ENCODE results near the gene HLCS. TPM values are rescaled to one million over a fixed set of nuclear protein-coding genes. Genes with fewer than 3 reads are reported as not detected.
"Not testable (repeated sequence)": the region's sequence is repeated elsewhere in the genome, so short reads cannot be mapped to it uniquely, and the experiment has no call there.

The HLCS gene
- 13.0 and 14.3 TPM in 2 replicates for total RNA-seq (2014; rRNA removed; shearing (Covaris generic))

DNA sequence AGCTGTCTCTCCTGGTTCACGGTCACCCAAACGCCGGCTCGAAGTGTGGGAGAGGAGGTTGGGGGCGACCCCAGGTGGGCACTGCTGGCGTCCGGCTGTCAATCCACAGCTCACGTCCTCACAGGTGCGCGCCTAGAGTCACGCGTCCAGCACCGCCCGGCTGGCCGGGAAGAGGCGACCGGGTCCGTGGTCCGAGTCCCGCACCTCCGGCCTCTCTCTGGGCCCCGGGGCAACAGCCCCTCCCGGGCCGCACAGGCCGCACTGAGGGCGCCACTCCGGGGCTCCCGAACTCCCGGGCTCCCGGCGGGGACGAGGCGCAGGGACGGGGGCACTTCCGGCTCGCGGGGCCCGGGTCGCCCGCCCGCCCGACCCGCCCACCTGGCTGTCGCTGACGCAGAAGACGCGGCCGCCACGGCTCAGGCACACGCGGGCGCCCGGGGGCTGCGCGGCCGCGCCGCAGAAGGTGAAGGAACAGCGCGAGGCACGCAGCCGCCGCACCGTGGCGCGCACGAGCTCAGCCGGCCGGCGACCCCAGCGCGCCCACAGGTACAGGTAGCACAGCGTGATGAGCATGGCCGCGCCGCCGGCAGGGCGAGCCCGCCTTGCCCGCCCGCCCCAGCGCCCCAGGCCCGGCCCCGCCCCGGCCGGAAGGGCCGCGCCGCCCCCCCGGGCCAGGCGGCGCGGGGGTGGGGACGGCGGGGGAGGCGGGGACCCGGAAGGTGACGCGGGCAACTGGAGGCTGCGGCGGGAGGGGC is at the start of gene HLCS:
Gene HLCS, minus strand, starts transcription at position 604 of the 755 bp plus-strand sequence. Its CDS starts 31 bp downstream, at position 573.
- no peaks in the 10 kb centered on the region for H3K36me3 ChIP-seq (replicated peaks; ENCODE audit: control insufficient read depth, insufficient read depth, low read length)
- H3K4me3 ChIP-seq (ENCODE audit: insufficient read depth, low read depth, low read length): peak within 1 kb of the TSS; percentile 76
- DNase-seq: peak; percentile 91
- H3K27me3 ChIP-seq (ENCODE audit: control insufficient read depth, insufficient read depth, low read length): no peaks in the 10 kb centered on the region

DNA sequence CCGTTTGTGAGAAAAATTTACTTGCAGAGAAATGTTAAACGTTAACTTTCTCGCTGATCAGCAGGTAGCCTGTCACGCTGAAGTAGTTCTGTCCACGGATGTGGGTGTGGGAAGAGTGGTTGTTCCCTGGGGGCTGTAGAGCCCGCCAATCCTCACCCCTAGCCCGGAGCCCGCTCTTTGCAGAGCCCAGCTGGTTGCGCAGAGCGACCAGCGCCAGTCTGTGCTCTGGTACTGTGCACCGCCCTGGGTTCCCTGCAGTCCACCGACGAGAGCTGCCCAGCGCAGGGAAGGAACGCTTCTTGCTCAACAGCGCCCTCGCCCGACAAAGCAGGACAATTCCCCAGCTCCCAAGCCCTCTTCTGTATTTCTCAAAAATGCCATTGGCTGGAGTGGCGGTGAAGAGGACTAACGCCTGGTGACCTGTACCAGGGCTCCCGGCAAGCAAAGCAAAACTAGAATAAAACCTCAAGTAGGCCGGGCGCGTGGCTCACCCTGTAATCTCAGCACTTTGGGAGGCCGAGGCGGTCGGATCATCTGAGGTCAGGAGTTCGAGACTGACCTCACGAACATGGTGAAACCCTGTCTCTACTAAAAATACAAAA is 43.4 kb upstream of the HLCS start:
- no peak overlapping the region; the same call in 1 of the 2 replicates for H3K4me3 ChIP-seq (ENCODE audit: insufficient read depth, low read depth, low read length)
- DNase-seq: peak; percentile 92
- no peaks in the 10 kb centered on the region for H3K36me3 ChIP-seq (replicated peaks; ENCODE audit: control insufficient read depth, insufficient read depth, low read length)
- H3K27me3 ChIP-seq (ENCODE audit: control insufficient read depth, insufficient read depth, low read length): peaks cover 42% of the 10 kb centered on the region

DNA sequence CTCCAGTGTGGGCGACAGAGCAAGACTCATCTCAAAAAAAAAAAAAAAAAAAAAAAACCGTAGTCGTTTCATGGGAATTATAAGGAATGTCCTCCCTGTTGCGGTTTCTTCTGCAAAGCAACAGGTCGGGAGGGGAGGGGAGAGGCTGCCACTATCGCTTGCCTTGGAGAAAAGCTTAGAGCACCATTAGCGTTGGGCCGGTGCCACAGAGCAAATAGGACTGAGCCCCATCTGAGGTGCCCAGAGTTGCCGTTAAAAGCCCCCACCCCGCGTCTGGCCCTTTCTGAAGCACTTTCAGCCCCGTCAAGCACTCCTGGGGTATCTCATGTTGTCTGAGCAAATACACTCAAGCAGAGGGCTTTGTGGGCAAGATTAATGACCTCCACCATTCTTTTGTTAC is 42.3 kb upstream of the HLCS start:
- Histone ChIP-seq H3K27me3 (ENCODE audit: control insufficient read depth, insufficient read depth, low read length) (peaks cover 44% of the 10 kb centered on the region), H3K36me3 (replicated peaks; ENCODE audit: control insufficient read depth, insufficient read depth, low read length) (no peaks in the 10 kb centered on the region), H3K4me3 (ENCODE audit: insufficient read depth, low read depth, low read length) (no peak overlapping the region)
- DNase-seq: peak; percentile 61

DNA sequence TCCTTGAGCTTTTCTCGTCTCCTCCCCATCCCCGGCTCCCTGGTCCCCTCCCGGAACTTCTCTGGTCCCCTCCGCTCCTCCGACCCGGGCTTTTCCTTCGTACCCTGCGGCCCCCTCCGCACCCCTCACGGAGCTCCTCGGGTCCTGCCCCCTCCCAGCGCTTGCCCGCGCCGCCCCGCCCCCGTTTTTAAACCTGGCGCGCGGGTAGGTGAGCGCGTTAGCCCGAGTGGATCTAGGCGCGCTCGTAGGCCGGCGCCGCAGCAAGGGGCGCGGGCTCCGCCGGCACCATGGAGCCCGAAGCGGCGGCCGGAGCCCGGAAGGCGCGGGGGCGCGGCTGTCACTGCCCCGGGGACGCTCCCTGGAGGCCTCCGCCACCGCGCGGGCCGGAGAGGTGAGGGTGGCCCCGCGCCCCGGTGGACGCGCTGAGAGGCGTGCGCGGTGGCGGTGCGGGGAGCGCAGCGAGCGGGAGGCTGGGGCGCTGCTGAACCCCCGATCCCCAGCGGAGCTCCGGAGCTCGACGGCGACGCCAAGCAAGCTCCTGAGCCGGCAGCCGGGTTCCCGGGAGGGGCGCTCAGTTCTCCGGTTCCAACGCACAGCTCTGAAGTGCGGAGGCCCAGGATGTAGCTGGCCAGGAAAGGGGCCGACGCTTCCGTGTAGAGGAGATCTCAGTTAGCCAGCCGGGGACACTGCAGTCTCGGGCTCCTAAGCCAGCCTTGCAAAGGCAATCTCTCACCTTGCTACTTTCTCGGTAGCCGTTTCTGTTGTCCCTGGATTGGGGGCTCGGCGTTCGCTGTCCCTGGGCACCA is 40.2 kb upstream of the HLCS start, which contains the start of gene RIPPLY3:
Gene RIPPLY3, plus strand, starts transcription at position 217 of the 806 bp plus-strand sequence. Its CDS starts 71 bp downstream, at position 288.
- peak; percentile 87 for DNase-seq
- H3K27me3 ChIP-seq (ENCODE audit: control insufficient read depth, insufficient read depth, low read length): peaks cover 44% of the 10 kb centered on the region
- peak within 1 kb of the TSS; percentile 69 for H3K4me3 ChIP-seq (ENCODE audit: insufficient read depth, low read depth, low read length)
- H3K36me3 ChIP-seq (replicated peaks; ENCODE audit: control insufficient read depth, insufficient read depth, low read length): no peaks in the 10 kb centered on the region

DNA sequence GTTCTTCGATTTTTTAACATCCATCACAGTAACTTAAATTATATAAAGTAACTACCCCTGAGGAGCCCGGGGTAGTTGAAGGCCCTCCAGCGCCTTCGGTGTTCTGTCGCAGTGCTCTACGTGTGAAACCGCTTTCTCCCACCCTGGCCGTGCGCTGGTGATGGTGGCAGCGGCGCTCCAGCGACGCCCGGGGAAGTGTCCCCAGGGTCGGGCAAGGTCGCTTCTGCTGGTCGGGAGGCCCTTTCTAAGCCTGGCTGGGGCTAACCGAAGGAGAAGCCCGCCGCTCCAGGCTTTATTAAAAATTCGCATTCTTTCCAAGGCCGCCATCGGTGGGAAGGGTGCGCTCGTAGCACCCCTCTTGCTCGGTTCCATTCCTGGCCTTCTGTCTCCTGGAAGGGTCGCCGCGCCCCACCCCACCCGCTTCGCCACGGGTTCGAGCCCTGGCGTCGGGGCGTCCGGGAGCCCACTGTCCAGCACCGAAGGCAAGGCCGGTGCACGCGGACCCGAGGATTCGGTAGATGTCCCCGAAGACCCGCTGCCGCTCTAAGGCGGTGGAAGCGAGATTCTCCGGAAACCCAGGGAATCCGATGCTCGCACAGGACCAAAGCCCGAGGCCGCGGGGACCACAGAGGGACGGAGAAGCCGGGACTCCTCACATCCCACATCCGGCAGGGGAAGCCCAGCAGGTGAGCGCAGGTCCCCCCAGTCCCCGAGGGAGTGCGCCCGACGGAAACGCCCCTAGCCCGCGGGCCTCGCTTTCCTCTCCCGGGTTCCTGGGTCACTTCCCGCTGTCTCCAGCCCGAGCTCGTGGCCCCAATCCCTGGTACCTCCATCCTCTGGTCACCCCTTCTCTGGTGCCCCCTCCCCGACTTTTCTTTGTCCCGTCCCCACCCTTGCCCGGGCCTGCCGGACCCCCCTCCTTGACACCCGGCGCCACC is 39.3 kb upstream of the HLCS start:
- Histone ChIP-seq H3K4me3 (ENCODE audit: insufficient read depth, low read depth, low read length) (peak overlapping the region; percentile 69), H3K36me3 (replicated peaks; ENCODE audit: control insufficient read depth, insufficient read depth, low read length) (no peaks in the 10 kb centered on the region), H3K27me3 (ENCODE audit: control insufficient read depth, insufficient read depth, low read length) (peaks cover 44% of the 10 kb centered on the region)
- DNase-seq: peak; percentile 82

DNA sequence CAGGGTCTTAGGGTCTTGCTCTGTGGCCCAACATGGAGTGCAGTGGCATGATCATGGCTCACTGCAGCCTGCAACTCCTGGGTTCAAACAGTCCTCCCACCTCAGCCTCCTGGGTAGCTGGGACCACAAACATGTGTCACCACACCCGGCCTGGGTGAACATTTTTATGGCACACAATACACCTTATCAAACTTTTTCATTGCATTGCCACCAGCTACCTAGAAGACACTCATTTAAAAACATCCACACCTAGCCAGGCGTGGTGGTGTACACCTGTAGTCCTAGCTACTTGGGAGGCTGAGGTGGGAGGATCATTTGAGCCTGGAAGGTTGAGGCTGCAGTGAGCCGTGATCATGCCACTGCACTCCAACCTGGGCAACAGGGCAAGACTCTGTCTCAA is 37.4 kb upstream of the HLCS start:
- not testable (repeated sequence) for H3K4me3 ChIP-seq (ENCODE audit: insufficient read depth, low read depth, low read length); H3K36me3 ChIP-seq (replicated peaks; ENCODE audit: control insufficient read depth, insufficient read depth, low read length); DNase-seq
- peaks cover 35% of the 10 kb centered on the region for H3K27me3 ChIP-seq (ENCODE audit: control insufficient read depth, insufficient read depth, low read length)

DNA sequence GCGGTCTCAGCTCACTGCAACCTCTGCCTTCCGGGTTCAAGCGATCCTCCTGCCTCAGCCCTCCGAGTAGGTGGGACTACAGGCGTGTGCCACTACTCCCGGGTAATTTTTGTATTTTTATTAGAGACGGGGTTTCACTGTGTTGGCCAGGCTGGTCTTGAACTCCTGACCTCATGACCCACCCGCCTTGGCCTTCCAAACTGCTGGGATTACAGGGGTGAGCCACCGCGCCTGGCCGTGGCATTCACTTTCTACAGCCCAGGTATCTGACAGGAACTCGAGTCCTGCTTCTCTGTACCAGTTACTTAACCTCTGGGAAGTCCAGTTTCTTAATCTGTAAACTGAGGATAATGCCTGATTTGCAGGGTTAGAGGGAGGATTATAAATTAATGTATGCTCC is 36.4 kb upstream of the HLCS start:
- DNase-seq: not testable (repeated sequence)

DNA sequence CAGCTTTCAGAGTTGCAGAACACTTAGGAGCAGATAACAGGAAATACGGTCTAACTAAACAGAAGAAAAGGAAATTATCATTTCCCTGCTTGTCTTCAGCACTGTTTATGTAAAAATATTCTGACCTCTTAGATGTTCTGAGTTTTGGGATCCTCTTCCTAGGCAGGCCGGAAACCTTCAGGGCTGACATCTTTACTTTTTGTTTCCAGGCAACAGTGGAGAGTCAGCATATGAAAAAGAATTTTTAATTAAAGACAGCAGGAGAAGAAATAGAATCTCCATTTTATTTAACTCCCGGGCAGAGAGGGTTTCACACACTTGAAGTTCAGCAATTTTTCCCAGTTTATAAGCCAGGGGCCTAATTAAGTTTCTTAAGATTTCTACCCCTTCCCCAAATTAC is 35.0 kb upstream of the HLCS start:
- Histone ChIP-seq H3K27me3 (ENCODE audit: control insufficient read depth, insufficient read depth, low read length) (peaks cover 14% of the 10 kb centered on the region), H3K36me3 (replicated peaks; ENCODE audit: control insufficient read depth, insufficient read depth, low read length) (no peaks in the 10 kb centered on the region), H3K4me3 (ENCODE audit: insufficient read depth, low read depth, low read length) (no peak overlapping the region)
- DNase-seq: no peak

More for the DNA sequence above, 36.4 kb upstream of the HLCS start:
- H3K36me3 ChIP-seq (replicated peaks; ENCODE audit: control insufficient read depth, insufficient read depth, low read length); H3K4me3 ChIP-seq (ENCODE audit: insufficient read depth, low read depth, low read length): not testable (repeated sequence)
- peaks cover 28% of the 10 kb centered on the region for H3K27me3 ChIP-seq (ENCODE audit: control insufficient read depth, insufficient read depth, low read length)

DNA sequence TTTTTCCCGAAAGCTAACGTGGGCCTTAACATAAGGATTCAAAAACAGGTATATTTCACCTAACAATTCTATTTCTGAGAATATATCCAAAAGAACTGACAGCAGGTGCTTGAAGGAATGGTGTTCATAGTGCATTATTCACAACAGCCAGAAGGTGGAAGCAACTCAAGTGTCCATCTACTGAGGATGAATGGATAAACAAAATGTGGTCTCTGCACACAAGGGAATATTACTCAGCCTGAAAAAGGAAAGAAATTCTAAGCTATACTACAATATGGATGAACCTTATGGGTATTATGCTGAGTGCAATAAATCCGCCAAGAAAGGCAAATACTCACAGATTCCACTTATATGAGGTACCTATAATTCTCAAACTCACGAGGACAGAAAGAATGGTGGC is 33.9 kb upstream of the HLCS start:
- DNase-seq: no peak
- peaks cover 3% of the 10 kb centered on the region for H3K27me3 ChIP-seq (ENCODE audit: control insufficient read depth, insufficient read depth, low read length)
- no peak overlapping the region for H3K4me3 ChIP-seq (ENCODE audit: insufficient read depth, low read depth, low read length)
- H3K36me3 ChIP-seq (replicated peaks; ENCODE audit: control insufficient read depth, insufficient read depth, low read length): no peaks in the 10 kb centered on the region

DNA sequence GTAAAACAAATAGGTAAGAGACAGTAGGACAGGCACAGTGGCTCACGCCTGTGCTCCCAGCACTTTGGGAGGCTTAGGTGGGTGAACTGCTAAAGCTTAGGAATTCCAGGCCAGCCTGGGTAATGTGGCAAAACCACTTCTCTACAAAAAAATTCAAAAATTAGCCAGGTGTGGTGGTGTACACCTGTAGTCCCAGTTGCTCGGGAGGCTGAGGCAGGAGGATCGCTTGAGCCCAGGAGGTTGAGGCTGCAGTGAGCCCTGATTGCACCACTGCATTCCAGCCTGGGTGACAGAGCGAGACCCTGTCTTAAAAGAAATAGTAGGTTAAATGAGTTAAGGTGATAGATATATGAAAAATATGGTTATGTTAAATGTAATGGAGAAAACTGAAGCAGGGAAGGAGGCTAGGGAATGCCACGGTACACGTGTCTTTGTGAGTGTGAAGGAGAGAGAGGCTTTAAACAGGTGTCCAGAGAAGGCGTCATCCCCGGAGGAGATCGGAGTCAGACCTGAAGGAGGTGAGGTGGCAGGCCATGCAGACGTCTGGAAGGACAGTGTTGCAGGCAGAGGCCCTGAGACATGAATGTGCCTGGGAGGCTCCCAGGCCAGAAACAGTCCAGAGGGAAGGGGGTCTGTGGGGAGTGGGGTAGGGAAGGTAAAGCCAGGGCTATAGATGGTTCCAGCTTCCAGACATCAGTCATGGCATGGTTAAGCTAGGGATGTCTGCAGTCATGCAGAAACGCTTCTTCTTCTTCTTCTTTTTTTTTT is 32.8 kb upstream of the HLCS start:
- no peak overlapping the region for H3K4me3 ChIP-seq (ENCODE audit: insufficient read depth, low read depth, low read length)
- no peak for DNase-seq
- no peaks in the 10 kb centered on the region for H3K36me3 ChIP-seq (replicated peaks; ENCODE audit: control insufficient read depth, insufficient read depth, low read length)
- H3K27me3 ChIP-seq (ENCODE audit: control insufficient read depth, insufficient read depth, low read length): peaks cover 2% of the 10 kb centered on the region; the same call in 1 of the 2 replicates

DNA sequence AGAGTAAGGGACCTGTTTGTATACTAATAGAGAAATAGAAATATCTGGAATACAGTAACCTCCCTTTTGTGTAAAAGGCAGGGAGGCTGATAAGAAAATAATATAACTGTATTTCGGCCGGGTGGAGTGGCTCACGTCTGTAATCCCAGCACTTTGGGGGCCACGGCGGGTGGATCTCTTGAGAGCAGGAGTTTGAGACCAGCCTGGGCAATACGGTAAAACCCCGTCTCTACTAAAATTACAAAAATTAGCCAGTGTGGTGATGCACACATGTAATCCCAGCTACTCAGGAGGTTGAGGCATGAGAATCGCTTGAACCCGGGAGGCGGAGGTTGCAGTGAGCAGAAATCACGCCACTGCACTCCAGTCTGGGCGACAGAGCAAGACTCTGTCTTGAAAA is 28.8 kb upstream of the HLCS start:
- not testable (repeated sequence) for H3K4me3 ChIP-seq (ENCODE audit: insufficient read depth, low read depth, low read length); H3K36me3 ChIP-seq (replicated peaks; ENCODE audit: control insufficient read depth, insufficient read depth, low read length); DNase-seq; H3K27me3 ChIP-seq (ENCODE audit: control insufficient read depth, insufficient read depth, low read length)

DNA sequence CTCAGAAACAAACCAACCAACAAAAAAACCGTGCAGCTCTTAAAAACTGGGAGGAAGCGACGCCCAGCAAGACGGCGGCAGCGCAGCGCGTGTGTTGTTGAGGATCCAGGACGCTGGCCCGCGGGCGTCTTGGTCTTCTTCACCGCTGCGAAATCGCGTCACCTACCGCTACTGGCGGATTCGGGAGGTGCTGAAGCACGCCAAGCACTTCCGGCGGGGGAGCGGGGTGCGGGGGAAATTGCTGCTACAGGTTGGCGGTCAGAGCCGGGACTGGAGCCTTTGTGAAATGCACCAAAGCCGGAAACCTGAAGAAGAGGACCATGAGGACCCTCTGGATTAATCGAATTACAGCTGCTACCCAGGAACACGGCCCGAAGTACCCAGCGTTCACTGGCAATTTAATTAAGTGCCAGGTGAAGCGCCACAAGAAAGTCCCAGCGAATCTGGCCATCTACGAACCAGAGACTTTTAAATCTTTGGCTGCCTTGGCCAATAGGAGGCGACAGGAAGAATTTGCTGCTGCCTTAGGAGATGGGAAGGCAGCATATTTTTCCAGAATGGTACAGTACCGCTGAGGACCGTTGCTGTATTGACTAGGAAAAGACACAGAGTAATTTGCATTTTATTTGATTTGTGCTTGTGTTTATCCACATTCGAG is 28.2 kb upstream of the HLCS start:
- Histone ChIP-seq H3K36me3 (replicated peaks; ENCODE audit: control insufficient read depth, insufficient read depth, low read length) (no peaks in the 10 kb centered on the region), H3K4me3 (ENCODE audit: insufficient read depth, low read depth, low read length) (peak overlapping the region; percentile 27), H3K27me3 (ENCODE audit: control insufficient read depth, insufficient read depth, low read length) (no peaks in the 10 kb centered on the region)
- peak; percentile 84 for DNase-seq

DNA sequence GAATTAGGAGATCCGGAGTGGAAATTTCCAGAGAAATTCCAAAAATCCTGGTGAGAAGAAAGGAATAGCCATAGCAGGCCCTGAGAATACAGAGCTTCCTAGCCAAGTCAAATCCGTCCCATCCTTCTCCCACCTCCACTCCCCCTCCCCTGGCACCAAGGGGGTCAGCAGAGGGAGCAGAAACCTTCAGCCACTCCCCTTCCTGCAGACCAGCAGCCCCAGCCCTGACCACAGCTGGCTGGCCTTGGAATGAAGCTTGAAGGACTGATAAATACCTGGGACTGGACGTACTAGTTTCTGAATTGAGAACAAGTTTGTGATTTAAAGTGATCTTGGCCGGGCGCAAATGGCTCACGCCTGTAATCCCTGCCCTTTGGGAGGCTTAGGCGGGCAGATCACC is 26.2 kb upstream of the HLCS start:
- Histone ChIP-seq H3K27me3 (ENCODE audit: control insufficient read depth, insufficient read depth, low read length) (no peaks in the 10 kb centered on the region), H3K4me3 (ENCODE audit: insufficient read depth, low read depth, low read length) (no peak overlapping the region), H3K36me3 (replicated peaks; ENCODE audit: control insufficient read depth, insufficient read depth, low read length) (no peaks in the 10 kb centered on the region)
- DNase-seq: peak; percentile 69

Data from H7 (cell line).